ENCODE measurements around the gene PHLDA3. TPM values are rescaled to one million over a fixed set of nuclear protein-coding genes. Genes with fewer than 3 reads are reported as not detected.

Gene PHLDA3
- total RNA-seq, 2 donors from 2014 or later: 9.6 to 15.8 TPM

DNA sequence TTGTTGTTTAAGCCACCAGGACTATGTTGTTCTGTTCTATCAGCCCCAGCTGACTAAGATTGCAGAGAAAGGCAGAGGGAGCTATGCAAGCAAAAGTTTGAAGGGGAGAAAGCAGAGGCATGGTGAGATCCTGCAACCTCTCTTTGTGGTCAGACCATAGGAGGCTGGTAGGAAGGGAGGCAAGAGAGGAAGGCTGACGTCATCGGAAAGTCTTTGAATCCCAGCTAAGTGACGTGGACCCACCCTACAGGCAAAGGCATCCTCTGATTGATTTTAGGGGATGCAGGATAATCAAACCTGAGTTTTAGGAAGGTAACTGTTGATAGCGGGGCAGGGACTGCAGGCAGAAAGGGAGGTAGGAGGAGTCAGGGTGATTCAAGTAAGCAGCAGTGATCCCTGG lies 24.2 kb downstream of the PHLDA3 start:
- H3K4me1 ChIP-seq (ENCODE audit: control insufficient read depth, insufficient read depth, low read length): peaks cover 5% of the 10 kb centered on the region
- DNase-seq: no peak
- H3K9me3 ChIP-seq (ENCODE audit: control insufficient read depth, low read length): no peaks in the 10 kb centered on the region
- peaks cover 3% of the 10 kb centered on the region for H3K9me3 Mint-ChIP-seq
- no peaks in the 10 kb centered on the region for H3K36me3 ChIP-seq (ENCODE audit: control insufficient read depth, insufficient read depth, low read length)
- peaks cover 3% of the 10 kb centered on the region for H3K27me3 Mint-ChIP-seq (ENCODE audit: insufficient read depth)
- H3K27me3 ChIP-seq (ENCODE audit: control insufficient read depth, insufficient read depth, low read length, poor library complexity, severe bottlenecking): no peaks in the 10 kb centered on the region
- H3K36me3 Mint-ChIP-seq (ENCODE audit: low read depth): no peaks in the 10 kb centered on the region
- 76 to 81% methylated on average over 4 of the region's 4 CpGs for WGBS, 2 experiments (ENCODE audit: insufficient coverage in 1 of 2, insufficient read length in 1 of 2)
- no peak overlapping the region for H3K27ac Mint-ChIP-seq
- H3K9ac ChIP-seq (ENCODE audit: extremely low read depth, low read length, poor library complexity, severe bottlenecking): no peak overlapping the region
- H3K4me1 Mint-ChIP-seq: peaks cover 10% of the 10 kb centered on the region
- H3K4me3 Mint-ChIP-seq: no peak overlapping the region
- no peak overlapping the region for H3K4me3 ChIP-seq (ENCODE audit: low read length)
- TF ChIP-seq, protein P1, sequence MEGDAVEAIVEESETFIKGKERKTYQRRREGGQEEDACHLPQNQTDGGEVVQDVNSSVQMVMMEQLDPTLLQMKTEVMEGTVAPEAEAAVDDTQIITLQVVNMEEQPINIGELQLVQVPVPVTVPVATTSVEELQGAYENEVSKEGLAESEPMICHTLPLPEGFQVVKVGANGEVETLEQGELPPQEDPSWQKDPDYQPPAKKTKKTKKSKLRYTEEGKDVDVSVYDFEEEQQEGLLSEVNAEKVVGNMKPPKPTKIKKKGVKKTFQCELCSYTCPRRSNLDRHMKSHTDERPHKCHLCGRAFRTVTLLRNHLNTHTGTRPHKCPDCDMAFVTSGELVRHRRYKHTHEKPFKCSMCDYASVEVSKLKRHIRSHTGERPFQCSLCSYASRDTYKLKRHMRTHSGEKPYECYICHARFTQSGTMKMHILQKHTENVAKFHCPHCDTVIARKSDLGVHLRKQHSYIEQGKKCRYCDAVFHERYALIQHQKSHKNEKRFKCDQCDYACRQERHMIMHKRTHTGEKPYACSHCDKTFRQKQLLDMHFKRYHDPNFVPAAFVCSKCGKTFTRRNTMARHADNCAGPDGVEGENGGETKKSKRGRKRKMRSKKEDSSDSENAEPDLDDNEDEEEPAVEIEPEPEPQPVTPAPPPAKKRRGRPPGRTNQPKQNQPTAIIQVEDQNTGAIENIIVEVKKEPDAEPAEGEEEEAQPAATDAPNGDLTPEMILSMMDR (conservative IDR thresholded peaks at IDR 0.05): no peak
- H3K27ac ChIP-seq (ENCODE audit: low read depth, low read length): no peak overlapping the region

DNA sequence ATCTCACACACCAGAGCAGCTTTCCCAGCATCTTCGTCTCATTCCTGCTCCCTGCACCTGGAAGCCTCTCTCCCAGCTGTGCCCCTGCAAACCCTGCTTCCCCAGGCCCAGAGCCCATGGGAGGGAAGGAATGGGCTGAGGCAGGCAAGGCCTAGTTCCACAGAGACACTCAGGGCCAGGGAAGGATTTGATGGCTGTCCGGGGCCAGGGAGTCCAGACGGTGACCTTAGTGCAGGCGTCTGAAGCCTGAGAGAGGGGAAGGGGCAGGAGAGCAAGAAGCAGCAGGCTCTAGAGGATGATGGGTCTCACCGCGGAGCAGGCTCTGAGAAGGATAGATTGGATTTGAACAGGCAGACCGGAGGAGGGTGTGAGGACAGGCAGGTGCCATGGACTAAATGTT lies 25.2 kb downstream of the PHLDA3 start:
- no peak overlapping the region for H3K27ac ChIP-seq (ENCODE audit: low read depth, low read length)
- TF ChIP-seq, protein P1 (conservative IDR thresholded peaks at IDR 0.05): no peak
- Mint-ChIP-seq H3K4me1 (peaks cover 4% of the 10 kb centered on the region), H3K9me3 (peaks cover 3% of the 10 kb centered on the region), H3K4me3 (no peak overlapping the region), H3K36me3 (ENCODE audit: low read depth) (no peaks in the 10 kb centered on the region), H3K27ac (no peak overlapping the region), H3K27me3 (ENCODE audit: insufficient read depth) (peaks cover 3% of the 10 kb centered on the region)
- 88 to 92% methylated on average over 6 to 7 of the region's 7 CpGs for WGBS, 2 experiments (ENCODE audit: insufficient coverage in 1 of 2, insufficient read length in 1 of 2)
- H3K4me1 ChIP-seq (ENCODE audit: control insufficient read depth, insufficient read depth, low read length): no peaks in the 10 kb centered on the region
- no peak overlapping the region for H3K4me3 ChIP-seq (ENCODE audit: low read length)
- DNase-seq: no peak
- H3K27me3 ChIP-seq (ENCODE audit: control insufficient read depth, insufficient read depth, low read length, poor library complexity, severe bottlenecking): no peaks in the 10 kb centered on the region
- H3K36me3 ChIP-seq (ENCODE audit: control insufficient read depth, insufficient read depth, low read length): no peaks in the 10 kb centered on the region
- no peak overlapping the region for H3K9ac ChIP-seq (ENCODE audit: extremely low read depth, low read length, poor library complexity, severe bottlenecking)
- H3K9me3 ChIP-seq (ENCODE audit: control insufficient read depth, low read length): no peaks in the 10 kb centered on the region

DNA sequence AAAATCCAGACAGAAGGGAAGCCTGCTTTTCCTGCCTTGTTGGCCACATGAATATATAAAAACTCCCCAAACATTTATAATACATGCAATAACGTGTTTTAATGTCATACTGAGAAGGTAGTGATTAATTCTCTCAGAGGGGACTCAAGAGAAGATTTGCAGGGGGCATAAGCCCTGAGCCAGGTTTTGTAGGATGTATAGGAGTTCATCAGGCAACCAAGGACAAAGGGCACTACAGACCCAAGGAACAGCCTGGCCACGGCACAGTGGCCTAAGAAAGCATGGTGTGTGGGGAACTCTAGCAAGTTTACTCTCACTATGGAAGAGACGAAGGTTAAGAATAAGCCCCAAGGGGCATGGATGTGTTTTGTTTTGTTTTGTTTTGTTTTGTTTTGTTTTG lies 32.0 kb downstream of the PHLDA3 start:
- 91 to 100% methylated on average over 1 to 3 of the region's 3 CpGs for WGBS, 2 experiments (ENCODE audit: insufficient coverage in 1 of 2, insufficient read length in 1 of 2)
- TF ChIP-seq, protein P1 (conservative IDR thresholded peaks at IDR 0.05): no peak
- no peaks in the 10 kb centered on the region for H3K9me3 ChIP-seq (ENCODE audit: control insufficient read depth, low read length)

More for the DNA sequence above, 32.0 kb downstream of the PHLDA3 start:
- H3K27ac ChIP-seq (ENCODE audit: low read depth, low read length): no peak overlapping the region
- H3K4me3 Mint-ChIP-seq: no peak overlapping the region
- H3K27me3 ChIP-seq (ENCODE audit: control insufficient read depth, insufficient read depth, low read length, poor library complexity, severe bottlenecking): no peaks in the 10 kb centered on the region
- H3K36me3 Mint-ChIP-seq (ENCODE audit: low read depth): no peaks in the 10 kb centered on the region
- H3K9ac ChIP-seq (ENCODE audit: extremely low read depth, low read length, poor library complexity, severe bottlenecking): no peak overlapping the region
- no peak for DNase-seq
- no peaks in the 10 kb centered on the region for H3K4me1 ChIP-seq (ENCODE audit: control insufficient read depth, insufficient read depth, low read length)
- H3K27me3 Mint-ChIP-seq (ENCODE audit: insufficient read depth): no peaks in the 10 kb centered on the region
- no peaks in the 10 kb centered on the region for H3K36me3 ChIP-seq (ENCODE audit: control insufficient read depth, insufficient read depth, low read length)
- H3K4me1 Mint-ChIP-seq: peaks cover 5% of the 10 kb centered on the region
- H3K4me3 ChIP-seq (ENCODE audit: low read length): no peak overlapping the region
- H3K9me3 Mint-ChIP-seq: peaks cover 3% of the 10 kb centered on the region
- H3K27ac Mint-ChIP-seq: no peak overlapping the region

All from endodermal cell (in vitro differentiated cells).